ENCODE measurements around the gene TMEM176A. TPM values are rescaled to one million over a fixed set of nuclear protein-coding genes. Genes with fewer than 3 reads are reported as not detected.

The TMEM176A gene
- total RNA-seq, 1 donor from 2014 or later, result not detected

DNA sequence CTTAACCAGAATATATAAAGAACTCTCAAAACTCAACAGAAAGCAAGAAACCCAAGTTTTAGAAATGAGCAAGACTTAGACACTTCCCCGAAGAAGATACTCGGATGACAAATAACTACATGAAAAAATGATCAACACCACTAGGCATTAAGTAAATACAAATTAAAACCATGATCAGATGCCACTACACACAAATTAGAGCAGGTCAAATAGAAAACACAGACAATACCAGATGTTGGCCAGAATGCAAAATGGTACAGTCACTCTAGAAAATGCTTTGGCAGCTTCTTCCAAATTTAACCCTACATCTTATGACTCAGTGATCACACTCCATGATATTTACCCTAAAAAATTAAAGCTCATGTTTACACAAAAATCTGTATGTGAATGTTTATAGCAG is 18.4 kb downstream of the TMEM176A start:
- DNase-seq (ENCODE audit: low read depth, low spot score), result no peak

DNA sequence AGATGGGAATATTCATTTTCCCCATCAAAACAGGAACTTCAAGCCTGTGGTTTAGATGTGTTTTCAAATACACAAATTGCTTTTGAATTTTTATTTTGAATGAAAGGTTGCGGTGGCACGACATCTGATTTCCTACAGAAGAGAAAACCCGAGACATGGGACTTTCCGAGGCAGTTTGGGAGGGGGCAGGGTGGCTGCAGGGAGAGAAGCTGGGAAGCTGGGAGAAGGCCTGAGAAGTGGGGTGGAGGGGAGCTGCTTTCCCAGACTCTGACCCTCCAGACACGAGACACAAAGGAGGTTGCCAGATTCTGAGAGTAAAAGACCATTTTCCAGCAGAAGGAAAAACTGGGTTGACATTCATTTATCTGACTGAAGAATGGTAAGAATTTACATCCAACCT is 19.6 kb downstream of the TMEM176A start:
- no peak for DNase-seq (ENCODE audit: low read depth, low spot score)

DNA sequence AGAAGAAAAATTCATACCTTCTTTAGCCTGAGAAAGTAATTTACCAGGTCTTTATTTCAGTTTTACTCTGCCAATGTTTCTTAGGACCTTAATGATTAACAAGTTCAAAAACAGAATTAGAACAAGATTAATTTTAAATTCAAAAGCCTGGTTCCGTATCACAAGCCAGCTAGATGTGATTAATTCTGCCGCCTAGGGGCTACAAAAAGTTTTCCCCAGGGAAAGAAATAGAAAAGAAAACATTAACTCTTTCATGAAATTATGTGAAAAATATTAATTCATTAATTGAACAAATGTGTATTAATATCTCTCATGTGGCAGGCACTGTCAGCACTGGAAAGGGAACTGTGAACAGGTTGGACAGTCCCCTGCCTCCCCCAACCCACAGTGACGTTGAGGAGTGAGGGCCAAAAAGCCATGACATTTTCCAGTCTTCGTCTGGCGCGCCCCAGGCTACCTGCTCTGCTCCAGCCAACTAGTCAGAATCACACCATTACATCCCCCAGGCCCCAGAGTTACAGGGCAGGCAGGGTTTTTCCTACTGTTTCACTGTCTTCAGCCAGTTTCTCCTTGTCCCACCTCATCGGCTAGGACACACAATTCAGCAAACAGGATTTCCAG is 20.1 kb downstream of the TMEM176A start:
- no peak for DNase-seq (ENCODE audit: low read depth, low spot score)

DNA sequence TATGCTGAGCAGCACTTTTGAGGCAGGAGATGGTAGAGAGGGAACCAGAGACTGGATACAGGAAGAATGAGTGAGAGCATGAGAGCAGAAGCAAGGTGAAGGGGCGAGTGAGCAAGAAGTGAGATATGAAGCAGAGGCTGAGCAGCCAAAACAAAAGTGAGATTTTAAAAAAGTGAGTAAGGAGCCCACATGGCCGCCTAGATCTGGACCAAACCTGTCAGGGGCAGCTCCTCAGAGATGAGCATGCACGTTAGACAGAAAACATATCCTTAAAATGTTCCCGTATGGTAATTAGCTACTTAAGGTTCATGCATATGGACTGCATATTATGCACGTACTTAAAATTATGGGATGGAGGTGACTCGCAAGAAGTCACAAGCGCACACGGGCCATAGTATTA is 22.5 kb downstream of the TMEM176A start:
- no peak for DNase-seq (ENCODE audit: low read depth, low spot score)

DNA sequence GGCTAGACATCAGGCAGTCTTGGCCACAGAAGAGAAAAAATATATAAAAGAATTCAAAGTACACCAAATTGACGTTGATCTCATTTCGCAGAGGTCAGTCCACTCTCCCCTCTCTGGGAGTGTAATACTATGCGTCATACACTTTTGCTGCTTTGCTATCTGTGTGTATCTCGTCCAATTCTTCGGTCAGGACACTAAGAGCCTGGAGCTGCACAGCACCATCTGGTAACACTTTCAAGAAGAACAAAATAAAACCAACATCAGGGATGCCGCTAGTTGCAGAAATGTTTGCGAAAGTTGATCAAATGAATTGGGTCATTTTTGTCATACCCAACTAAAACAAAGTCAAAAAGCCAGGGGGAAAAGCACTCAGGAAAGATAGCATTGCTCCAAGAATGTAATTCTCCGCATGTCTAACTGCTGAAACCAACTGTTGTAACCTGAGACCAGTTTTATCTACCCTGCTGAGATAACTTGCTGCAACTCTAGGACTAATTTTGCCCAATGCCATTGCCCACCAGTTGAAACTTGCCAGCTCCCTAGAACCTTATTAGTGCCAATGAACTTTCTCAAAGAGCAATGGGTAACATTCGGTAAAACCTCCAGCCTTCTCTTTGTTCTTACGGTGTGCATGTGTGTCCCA is 23.0 kb downstream of the TMEM176A start:
- no peak for DNase-seq (ENCODE audit: low read depth, low spot score)

DNA sequence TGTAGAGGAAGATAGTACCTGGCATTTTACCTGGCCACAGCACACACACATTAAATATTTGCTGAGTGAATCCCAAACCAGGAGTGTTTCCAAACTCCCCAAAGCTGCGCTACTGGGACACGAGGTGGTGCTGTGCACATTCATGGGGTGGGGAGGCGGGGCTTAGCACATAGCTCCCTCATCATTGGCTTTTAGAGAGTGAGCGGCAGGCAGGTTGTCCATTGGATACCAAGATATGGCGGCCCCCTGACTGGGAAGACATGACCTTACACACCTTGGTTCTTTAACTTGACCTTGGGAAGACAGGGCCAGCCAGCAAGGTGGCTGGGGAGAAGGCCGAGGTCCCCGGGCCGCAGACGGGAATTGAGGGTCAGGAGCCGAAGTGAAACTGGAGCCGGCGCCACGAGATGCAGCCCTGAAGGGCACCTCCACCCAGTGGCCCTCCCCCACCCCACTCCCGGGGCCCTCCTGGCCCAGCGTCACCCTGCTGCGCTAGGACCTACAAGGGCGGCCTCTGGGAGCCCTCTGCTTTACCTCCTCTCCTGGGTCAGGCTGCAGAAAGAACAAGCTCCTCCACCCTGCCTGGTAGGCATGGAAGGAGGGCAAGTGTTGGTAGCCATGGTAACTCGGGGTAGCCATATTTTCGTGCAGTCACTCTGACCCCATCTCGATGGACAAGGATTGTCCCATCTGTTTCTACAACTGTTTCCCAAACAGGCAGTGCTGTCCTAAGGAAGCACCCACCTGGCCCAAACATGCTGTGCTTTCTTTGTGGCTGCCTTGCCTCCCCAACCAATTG is 24.0 kb downstream of the TMEM176A start:
- DNase-seq (ENCODE audit: low read depth, low spot score), result no peak

DNA sequence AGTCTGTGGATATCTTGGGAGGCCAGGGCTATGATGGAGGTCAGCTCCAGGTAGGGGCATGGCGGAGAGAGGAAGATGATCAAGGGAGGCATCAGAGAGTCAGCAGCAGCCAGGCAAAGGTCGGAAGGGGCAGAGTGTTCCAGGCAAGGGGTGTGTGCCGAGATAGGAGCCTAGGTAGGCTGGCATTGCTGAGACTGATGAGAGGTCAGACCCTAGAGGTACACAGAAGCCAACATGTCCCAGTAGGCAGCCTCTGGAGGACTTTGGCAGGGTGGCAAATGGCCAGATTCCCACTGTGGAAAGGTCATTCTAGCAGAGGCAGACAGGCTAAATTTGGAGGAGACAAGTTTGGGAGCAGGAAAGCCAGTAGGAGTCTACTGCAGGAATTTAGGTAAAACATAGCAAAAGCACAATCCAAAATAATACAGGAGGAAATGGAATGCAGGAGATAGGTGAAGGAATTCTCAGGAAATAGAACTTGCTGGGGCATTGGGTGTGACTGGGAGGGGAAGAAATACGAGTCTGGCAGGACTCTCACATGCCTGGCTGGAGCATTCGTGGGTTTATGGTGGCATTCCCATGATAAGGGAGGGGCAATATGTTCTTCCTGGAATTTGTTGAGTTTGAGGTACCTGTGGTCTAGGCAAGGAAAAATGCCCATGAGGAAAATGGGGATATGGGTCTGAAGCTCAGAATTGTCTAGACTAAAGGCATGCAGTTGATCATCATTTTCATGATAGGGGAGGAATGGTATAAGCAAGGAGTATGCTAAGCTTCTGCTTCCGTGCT is 25.7 kb downstream of the TMEM176A start:
- DNase-seq (ENCODE audit: low read depth, low spot score), result no peak

DNA sequence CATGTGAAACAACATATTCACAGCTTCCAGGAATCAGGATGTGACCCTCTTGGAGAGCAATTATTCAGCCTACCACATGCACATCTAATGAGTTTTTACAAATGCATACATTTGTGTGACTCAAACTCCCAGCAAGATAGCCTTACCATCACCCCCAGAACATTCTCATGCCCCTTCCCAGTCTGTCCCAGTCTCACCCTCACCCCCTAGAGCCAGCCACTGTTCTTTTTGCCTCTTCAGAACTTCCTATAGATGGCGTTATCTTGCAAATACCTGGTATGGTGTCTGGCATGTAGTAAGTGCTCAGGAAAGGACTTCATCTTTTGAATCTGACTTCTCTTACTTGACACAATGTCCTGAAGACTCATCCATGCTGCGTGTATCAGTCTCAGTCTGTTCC is 27.8 kb downstream of the TMEM176A start:
- no peak for DNase-seq (ENCODE audit: low read depth, low spot score)

DNA sequence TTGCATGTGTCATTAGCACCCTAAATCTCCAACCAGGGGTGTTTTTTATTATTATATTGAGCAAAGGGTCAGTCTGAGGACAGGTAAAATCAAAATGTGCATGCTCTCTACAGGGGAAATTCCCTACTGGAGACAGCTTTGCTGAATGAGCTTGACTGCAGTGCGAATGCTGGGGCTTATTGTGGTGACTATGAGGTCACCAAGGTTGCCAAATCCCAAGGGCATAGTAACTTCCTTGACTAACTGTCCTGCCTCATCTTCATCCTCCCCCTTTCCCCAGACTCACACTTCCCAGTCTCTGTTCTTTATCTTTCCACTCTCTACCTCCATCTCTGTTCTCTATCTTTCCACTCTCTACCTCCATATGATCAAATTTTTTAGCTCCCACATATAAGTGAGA is 28.9 kb downstream of the TMEM176A start:
- DNase-seq (ENCODE audit: low read depth, low spot score), result no peak

DNA sequence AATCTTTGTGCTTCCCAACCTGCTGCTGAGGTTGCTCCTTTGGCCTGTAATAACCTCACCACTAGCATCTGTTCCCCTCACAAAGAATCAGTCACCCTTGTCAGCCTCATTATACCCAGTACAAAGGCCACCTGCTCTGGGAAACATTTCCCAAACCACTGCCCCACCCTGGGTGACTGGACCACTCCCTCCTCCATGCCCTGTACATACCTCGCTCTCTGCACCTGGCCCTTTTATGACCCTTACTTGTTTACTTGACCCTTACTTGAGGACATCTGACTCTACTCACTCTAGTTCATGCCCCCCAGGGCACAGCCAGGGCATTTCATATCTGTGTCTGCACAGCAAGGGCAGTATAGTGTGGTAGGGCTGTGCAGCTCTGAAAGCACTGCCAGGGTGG is 30.4 kb downstream of the TMEM176A start:
- no peak for DNase-seq (ENCODE audit: low read depth, low spot score)

DNA sequence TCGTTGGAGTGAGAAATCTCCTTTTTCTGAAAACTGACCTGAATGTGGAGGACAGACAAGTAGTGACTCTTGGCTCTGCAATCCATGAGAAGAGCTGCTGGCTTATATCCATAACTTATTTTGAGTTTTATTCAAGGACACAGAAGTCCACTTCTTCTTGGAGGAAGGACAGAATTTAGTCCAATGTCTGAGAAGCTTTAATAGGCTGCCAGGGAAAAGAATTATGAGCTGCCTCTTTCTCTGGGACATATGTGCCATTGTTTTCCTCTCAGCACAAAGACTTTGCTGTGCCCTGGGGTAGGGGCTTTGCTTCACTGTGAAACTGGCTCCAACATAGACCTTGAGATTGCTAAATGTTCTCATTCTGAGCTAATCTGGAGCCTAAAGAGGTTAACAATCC is 31.3 kb downstream of the TMEM176A start:
- DNase-seq (ENCODE audit: low read depth, low spot score), result no peak

DNA sequence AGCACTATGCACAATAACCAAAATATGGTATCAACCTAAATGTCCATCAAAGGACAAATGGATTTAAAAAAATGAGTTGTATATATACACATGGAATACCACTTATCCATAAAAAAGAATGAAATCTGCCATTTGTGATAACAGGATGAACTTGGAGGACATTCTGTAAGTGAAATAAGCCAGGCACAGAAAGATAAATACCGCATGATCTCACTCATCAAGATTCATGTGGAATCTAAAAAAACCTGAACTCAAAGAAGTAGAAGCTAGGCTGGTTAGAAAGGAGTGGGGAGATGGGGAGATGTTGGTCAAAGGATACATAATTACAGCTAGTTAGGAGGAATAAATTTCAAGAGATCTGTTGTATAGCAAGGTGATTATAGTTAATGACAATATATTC is 34.5 kb downstream of the TMEM176A start:
- DNase-seq (ENCODE audit: low read depth, low spot score), result no peak

DNA sequence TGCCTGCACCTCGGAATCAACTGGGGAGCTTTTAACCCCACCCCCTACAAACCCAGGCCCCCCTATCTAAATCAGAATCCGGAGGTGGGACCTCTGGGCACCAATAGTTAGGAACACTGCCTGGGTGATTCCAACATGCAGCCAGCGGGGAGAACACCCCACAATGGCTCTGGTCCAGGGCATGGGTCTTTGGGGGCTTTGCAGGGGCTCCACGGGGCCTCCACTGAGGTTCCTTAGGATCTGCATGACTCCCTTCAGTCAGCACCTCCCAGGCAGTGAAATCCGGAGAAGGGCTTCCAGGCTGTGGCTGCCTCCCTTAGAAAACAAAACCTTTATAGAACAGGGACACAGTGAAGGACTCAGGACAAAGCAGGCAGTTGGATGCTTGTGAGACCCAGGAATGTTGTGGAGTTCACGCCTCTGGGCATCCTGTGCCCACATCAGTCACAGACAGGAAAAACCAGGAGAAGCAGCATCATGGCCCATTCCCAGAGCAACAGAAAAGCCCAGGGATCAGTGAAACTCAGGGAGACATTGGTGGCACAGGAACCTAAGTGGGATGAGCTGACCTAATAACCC is 35.2 kb downstream of the TMEM176A start:
- DNase-seq (ENCODE audit: low read depth, low spot score), result no peak

DNA sequence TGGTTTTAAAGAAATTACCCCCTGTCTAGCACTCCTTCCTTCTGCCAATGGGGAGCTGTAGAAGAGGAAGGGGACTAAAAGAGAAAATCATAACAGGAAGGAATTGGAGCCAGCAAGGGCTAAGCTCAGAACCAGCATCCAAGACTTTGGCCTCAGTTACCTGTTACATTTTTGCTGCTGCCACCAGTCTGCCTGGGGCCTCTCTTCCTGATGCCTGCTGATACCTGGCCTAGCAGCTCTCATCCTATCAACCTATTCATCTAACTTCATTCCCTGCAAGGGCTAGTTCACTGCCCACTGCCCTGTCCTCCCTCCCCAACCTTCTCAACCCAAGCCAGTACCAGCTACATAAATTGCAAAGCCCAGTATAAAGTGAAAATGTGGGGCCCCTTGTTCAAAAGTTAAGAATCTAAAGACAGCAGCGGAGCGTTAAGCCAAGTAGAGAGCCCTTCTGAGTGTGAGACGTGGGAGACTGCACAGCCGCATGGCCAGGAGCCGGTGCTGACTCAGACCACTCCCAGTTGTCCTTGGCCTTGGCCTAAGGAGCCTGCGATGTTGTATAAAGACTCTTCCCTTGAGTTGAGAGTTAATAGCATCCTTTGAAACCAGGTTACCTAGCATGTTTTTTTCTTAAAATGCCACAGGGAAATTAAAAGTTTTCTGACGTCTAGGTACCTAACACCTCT is 38.5 kb downstream of the TMEM176A start:
- no peak for DNase-seq (ENCODE audit: low read depth, low spot score)

DNA sequence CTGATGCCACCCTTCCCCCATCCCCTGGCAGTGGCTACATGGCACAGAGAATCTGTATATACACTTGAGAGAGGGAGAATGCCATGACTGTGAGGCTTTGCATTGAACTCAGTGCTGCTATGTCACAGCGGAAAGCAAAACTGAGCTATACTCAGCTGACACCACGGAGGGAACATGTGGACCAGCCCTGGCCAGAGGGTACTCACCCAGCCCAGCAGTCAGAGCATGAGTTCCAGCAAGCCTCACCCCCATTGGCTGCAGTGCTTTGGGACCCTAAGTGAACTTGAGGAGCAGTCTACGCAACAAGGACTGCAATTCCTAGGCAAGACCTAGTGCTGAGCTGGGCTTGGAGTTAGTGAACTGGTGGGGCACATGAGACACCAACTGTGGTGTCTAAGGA is 41.4 kb downstream of the TMEM176A start:
- DNase-seq (ENCODE audit: low read depth, low spot score), result no peak

DNA sequence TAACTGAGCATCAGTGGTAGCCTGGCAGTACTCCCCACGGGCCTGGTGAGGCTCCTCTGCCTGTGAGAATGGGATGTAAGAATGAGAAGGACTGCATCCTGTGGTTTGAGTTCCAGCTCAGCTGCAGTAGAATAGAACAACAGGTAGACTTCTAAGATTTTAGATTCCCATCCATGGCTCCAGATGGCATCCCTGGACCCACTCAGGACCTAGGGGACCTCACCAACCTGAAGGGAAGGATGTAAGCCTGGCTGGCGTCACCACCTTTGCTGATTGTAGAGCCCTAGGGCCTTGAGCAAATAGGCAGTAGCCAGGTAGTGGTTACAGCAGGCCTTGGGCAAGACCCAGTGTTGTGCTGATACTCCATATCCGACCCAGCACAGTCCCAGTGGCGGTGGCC is 42.1 kb downstream of the TMEM176A start:
- no peak for DNase-seq (ENCODE audit: low read depth, low spot score)

DNA sequence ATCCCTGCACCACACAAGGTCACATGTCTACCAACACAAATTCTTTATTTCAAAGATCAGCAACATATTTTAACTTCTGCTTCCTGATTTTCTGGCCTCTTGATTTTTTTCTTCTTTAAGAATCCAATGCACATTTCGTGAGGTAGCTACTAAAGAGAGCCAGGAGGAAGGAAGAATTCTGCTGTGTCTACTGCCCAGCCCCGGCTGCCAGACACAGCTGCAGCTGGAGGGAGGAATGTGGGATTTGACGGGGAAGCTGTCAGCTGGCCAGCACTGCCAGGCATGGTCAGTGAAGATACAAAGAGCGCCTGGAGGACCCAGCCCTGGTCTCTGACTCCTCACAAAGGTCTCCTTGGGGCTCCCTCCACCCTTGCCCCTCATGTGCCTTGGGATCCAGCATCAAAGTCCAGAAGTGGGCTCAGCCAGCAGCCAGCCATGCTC is 44.9 kb downstream of the TMEM176A start:
- DNase-seq (ENCODE audit: low read depth, low spot score), result no peak

DNA sequence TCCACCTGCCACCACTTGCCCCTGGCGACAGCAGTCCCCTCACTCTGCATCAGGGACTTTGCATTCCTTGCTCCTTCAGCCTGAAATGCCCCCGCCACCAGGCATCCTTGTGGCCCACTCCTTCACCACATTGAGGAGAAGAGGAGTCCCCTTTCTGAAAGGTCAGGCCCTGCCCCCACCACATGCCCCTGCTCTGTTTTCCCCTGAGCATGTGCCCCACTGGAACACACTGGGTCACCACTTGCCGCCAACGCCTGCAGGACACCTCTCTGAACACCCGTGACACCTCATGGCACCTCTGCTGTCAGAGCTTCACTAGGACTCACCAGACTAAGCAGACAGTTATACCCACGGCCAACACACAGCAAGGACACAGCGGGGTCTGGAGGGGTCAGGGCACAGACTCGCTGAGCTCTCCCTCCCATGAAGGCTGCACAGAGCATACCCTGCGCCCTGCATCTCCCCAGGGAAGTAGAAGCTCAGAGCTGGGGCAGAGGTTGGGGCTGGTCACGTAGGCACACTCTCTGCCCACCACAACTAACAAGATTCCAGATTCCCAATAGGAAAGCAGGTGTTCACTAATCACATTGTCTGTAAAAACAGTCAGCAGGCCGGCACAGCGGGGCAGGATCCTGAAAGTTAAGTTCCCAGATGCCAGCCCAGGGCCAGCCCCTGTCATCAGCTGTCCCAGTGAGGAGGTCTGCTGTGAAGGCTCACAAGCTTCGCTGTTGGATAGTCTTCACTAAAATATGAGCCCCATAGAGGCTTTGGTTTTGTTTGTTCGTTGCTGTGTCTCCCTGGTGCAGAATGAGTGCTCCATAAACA is 45.9 kb downstream of the TMEM176A start:
- DNase-seq (ENCODE audit: low read depth, low spot score), result no peak

DNA sequence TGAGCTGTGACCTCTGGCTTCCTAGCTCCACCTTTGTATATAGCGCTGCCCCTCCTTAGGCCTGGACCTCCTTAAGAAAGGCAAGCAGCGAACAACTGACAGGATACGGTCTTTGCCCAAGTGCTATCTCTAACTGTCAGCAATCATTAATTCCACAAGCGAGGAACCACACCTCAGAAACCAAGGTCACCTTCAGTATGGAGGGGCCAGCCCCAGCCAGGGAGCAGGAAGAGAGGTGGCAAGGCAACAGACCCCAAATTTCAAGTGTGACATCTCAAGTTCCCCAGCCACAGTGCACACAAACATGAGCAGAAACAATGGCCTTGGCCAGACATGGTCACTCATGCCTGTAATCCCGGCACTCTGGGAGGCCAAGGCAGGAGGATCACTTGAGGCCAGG is 47.0 kb downstream of the TMEM176A start:
- DNase-seq (ENCODE audit: low read depth, low spot score), result no peak

DNA sequence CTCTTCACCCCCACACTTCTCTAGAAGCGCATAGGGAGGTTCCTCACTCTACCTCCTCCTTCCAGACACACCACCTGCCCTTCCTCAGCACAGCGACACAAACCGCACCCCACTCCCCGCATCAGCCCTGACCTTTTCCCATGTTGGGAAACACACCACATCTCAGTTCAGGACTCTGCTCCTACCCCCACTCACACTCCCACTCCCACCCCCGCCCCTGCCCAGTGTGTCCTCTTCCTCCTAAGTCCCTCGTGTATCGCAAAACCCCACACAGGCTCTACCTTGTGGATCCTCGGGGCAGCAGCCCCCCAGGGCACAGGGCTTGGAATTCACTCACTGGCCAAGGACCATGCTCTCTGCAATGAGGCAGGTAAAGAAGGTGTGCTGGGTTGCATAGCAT is 47.5 kb downstream of the TMEM176A start:
- DNase-seq (ENCODE audit: low read depth, low spot score), result no peak

Measured in pulmonary artery endothelial cell (primary cell).